Testis (tissue), 2 donors: Measurements from ENCODE around the gene CEACAM3.
A peak's percentile ranks its signal among the peaks of the same experiment; 100 is the strongest.

ENCODE experiments used
- CTCF ChIP-seq, 3 experiments: fragments of 450-650 bp in 2 of 3; fragments of 200-600 bp in 1 of 3; sonication (generic) in 1 of 3; IDR thresholded peaks; one replicate each; pipeline ENCODE4 v1.5.1; 2016 to 2019; ENCODE audit warnings: antibody characterized with exemption in 3 of 3, mild to moderate bottlenecking in 2 of 3, moderate library complexity in 1 of 3
- POLR2A ChIP-seq: fragments of 450-650 bp; IDR thresholded peaks from one replicate; pipeline ENCODE4 v1.6.1; 2017; ENCODE audit warnings: antibody characterized with exemption, mild to moderate bottlenecking, moderate library complexity

GRCh38 chr19:41753936-41754529 is 42.4 kb upstream of the CEACAM3 start:
- TF ChIP-seq POLR2A = no peak
- peak in 2 of 3 experiments; percentile 34 to 60 for TF ChIP-seq CTCF (IDR thresholded peaks at IDR 0.05)
